ENCODE data around the gene TESK1. TPM values are rescaled to one million over a fixed set of nuclear protein-coding genes. Genes with fewer than 3 reads are reported as not detected.

Gene TESK1
- total RNA-seq, 1 experiment from 2014 or later = 31.9 TPM

DNA sequence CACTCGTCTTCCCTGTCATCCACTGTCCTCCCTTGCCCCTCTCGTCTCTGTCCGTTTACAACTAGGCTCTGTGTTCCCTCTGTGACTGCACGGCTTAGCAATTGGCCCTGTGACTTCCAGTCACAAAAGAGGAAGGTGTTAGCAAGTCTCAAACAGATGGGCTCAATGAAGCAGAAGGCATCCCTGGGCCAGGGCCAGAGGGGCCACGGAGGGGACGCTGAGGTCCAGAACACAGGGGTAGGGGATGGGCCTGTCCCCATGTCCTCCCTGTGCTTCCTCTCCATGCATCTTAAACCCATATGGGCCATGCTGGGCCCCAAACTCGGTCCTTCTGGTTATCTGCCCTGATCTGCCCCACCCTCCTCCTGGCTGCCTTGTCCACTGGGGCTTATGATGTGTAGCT is 13.3 kb downstream of the TESK1 start, which contains the start of gene CD72:
Gene CD72, minus strand, starts transcription at position 89 of the 403 bp plus-strand sequence. CDS start 110 bp downstream, outside the sequence.
- POLR2A ChIA-PET (ENCODE audit: low non-redundant PET) = no interaction called here
- TF ChIP-seq EZH2 (IDR thresholded peaks at IDR 0.05; ENCODE audit: borderline replicate concordance, low read depth, low read length, poor library complexity, severe bottlenecking) = no peak
- TF ChIP-seq, protein P1, sequence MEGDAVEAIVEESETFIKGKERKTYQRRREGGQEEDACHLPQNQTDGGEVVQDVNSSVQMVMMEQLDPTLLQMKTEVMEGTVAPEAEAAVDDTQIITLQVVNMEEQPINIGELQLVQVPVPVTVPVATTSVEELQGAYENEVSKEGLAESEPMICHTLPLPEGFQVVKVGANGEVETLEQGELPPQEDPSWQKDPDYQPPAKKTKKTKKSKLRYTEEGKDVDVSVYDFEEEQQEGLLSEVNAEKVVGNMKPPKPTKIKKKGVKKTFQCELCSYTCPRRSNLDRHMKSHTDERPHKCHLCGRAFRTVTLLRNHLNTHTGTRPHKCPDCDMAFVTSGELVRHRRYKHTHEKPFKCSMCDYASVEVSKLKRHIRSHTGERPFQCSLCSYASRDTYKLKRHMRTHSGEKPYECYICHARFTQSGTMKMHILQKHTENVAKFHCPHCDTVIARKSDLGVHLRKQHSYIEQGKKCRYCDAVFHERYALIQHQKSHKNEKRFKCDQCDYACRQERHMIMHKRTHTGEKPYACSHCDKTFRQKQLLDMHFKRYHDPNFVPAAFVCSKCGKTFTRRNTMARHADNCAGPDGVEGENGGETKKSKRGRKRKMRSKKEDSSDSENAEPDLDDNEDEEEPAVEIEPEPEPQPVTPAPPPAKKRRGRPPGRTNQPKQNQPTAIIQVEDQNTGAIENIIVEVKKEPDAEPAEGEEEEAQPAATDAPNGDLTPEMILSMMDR (conservative IDR thresholded peaks at IDR 0.05; ENCODE audit: low read depth, low read length) = no peak
- Histone ChIP-seq H3K4me3 (ENCODE audit: low read depth, low read length, poor library complexity, severe bottlenecking) (peak within 1 kb of the TSS; percentile 33), H3K4me1 (ENCODE audit: insufficient read depth, low read length, poor library complexity, severe bottlenecking) (no peaks in the 10 kb centered on the region), H3K36me3 (ENCODE audit: insufficient read depth, low read length, poor library complexity, severe bottlenecking) (no peaks in the 10 kb centered on the region), H3K27ac (ENCODE audit: low read depth, low read length, poor library complexity, severe bottlenecking) (no peak within 1 kb of the TSS), H3K9me3 (ENCODE audit: low read depth, low read length, poor library complexity, severe bottlenecking) (no peaks in the 10 kb centered on the region), H3K27me3 (replicated peaks; ENCODE audit: insufficient read depth, low read depth, low read length, poor library complexity) (peaks cover 26% of the 10 kb centered on the region)
- no peak for DNase-seq (ENCODE audit: low spot score)
- CTCF ChIA-PET = no interaction called here
- no TSS peak for BruUV-seq (replicated peaks)
- intact Hi-C loops (cut with micrococcal nuclease; ENCODE audit: unreplicated experiment) = no loop called here

DNA sequence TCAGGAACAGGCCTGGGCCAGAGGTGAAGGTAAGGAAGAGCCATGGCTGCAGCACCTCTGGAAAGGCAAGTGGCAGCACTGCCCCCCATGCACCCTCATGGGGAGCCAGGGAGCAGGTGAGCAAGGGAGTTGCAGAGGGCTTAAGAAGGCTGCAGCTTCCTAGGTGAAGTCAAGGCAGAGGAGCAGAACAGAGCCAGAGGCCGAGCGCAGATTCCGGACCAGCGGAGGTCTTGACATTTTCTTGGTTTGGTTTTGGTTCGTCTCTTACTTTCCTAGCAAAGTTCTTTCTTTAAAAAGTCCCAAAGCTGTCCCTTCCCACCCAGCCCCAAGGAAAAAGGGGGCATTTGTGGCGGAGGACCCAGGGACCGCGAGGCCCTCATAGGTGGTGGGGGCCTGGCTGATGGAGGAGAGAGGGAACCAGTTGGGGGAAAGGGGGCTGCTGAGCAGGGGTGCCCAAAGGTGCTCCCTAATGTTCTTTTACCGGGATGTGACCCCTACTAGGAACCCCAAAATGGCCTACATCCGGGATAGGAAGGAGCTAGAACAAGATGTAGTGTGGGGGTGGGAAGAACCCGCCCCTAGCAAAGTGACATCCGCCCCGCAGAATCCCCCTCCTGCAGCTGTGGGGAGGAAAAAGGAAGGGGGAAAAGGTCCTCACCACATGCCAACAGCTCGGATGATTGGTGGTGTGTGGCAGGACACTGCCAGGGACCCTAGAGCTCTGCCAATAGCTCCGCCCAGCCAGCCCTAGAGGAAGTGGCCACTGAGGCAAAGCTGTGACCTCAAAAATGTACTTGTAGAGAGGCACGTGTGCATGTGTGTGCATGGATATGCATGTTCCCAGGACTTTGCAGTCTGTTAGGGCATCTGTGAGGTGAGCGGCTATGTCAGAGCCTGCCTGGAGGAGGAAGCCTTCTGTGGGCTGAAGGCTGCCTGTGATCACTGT is 14.1 kb downstream of the TESK1 start:
- Histone ChIP-seq H3K27me3 (replicated peaks; ENCODE audit: insufficient read depth, low read depth, low read length, poor library complexity) (peaks cover 26% of the 10 kb centered on the region), H3K36me3 (ENCODE audit: insufficient read depth, low read length, poor library complexity, severe bottlenecking) (no peaks in the 10 kb centered on the region), H3K27ac (ENCODE audit: low read depth, low read length, poor library complexity, severe bottlenecking) (no peak overlapping the region), H3K4me3 (ENCODE audit: low read depth, low read length, poor library complexity, severe bottlenecking) (no peak overlapping the region), H3K4me1 (ENCODE audit: insufficient read depth, low read length, poor library complexity, severe bottlenecking) (no peaks in the 10 kb centered on the region), H3K9me3 (ENCODE audit: low read depth, low read length, poor library complexity, severe bottlenecking) (no peaks in the 10 kb centered on the region)
- no peak for DNase-seq (ENCODE audit: low spot score)
- intact Hi-C loops (cut with micrococcal nuclease; ENCODE audit: unreplicated experiment) = no loop called here
- POLR2A ChIA-PET (ENCODE audit: low non-redundant PET) = no interaction called here
- CTCF ChIA-PET = no interaction called here
- no peak for TF ChIP-seq EZH2 (IDR thresholded peaks at IDR 0.05; ENCODE audit: borderline replicate concordance, low read depth, low read length, poor library complexity, severe bottlenecking)
- TF ChIP-seq, protein P1 (conservative IDR thresholded peaks at IDR 0.05; ENCODE audit: low read depth, low read length) = no peak
- BruUV-seq (replicated peaks) = no TSS peak

DNA sequence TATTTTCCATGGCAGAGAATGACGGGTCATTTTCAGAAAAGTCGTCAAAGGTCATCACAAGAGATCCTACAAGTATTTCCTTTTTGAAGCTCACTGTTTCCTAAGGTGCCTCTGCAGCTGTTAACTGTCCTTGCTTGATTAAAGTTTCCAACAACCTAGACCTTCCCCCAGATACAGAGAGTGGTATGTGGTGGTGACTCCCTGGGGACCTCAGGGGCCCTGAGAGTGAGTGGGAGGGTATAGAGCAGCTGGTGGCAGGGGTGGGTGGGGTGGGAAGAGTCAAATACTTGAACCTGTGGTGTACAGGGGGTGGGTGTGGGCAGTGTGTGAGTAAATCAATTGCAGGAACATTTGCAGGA is 14.7 kb downstream of the TESK1 start:
- Histone ChIP-seq H3K4me3 (ENCODE audit: low read depth, low read length, poor library complexity, severe bottlenecking) (no peak overlapping the region), H3K36me3 (ENCODE audit: insufficient read depth, low read length, poor library complexity, severe bottlenecking) (no peaks in the 10 kb centered on the region), H3K4me1 (ENCODE audit: insufficient read depth, low read length, poor library complexity, severe bottlenecking) (no peaks in the 10 kb centered on the region), H3K27ac (ENCODE audit: low read depth, low read length, poor library complexity, severe bottlenecking) (no peak overlapping the region), H3K9me3 (ENCODE audit: low read depth, low read length, poor library complexity, severe bottlenecking) (no peaks in the 10 kb centered on the region), H3K27me3 (replicated peaks; ENCODE audit: insufficient read depth, low read depth, low read length, poor library complexity) (peaks cover 26% of the 10 kb centered on the region)
- BruUV-seq (replicated peaks) = no TSS peak
- POLR2A ChIA-PET (ENCODE audit: low non-redundant PET) = no interaction called here
- intact Hi-C loops (cut with micrococcal nuclease; ENCODE audit: unreplicated experiment) = no loop called here
- CTCF ChIA-PET = no interaction called here
- no peak for TF ChIP-seq EZH2 (IDR thresholded peaks at IDR 0.05; ENCODE audit: borderline replicate concordance, low read depth, low read length, poor library complexity, severe bottlenecking)
- TF ChIP-seq, protein P1 (conservative IDR thresholded peaks at IDR 0.05; ENCODE audit: low read depth, low read length) = no peak
- DNase-seq (ENCODE audit: low spot score) = no peak
